ENCODE measurements around the gene ARF3.

Gene ARF3

GRCh38 chr12:48994224-48995085, 37.2 kb upstream of the ARF3 start:
- Histone ChIP-seq H3K27ac (ENCODE audit: low read depth, low read length) (no peak overlapping the region), H3K27me3 (ENCODE audit: control insufficient read depth in 1 of 2, insufficient read depth in 2 of 2, low read length in 2 of 2) (peaks cover 42 to 53% of the 10 kb centered on the region in 2 donors), H3K4me3 (ENCODE audit: low read depth in 1 of 2, low read length in 2 of 2) (no peak overlapping the region), H3K9me3 (ENCODE audit: control insufficient read depth in 1 of 2, low read length in 2 of 2) (no peaks in the 10 kb centered on the region), H3K9ac (ENCODE audit: low read depth in 1 of 2, low read length in 2 of 2) (no peak overlapping the region), H3K4me1 (ENCODE audit: control insufficient read depth in 1 of 2, insufficient read depth in 2 of 2, low read length in 2 of 2) (peaks cover 16 to 24% of the 10 kb centered on the region in 2 donors), H3K36me3 (ENCODE audit: control insufficient read depth in 1 of 2, insufficient read depth in 2 of 2, low read length in 2 of 2) (no peaks in the 10 kb centered on the region)

GRCh38 chr12:48993787-48994186, 36.5 kb upstream of the ARF3 start:
- no peak overlapping the region for H3K27ac ChIP-seq (ENCODE audit: low read depth, low read length)
- H3K36me3 ChIP-seq (ENCODE audit: control insufficient read depth in 1 of 2, insufficient read depth in 2 of 2, low read length in 2 of 2) = no peaks in the 10 kb centered on the region
- H3K9ac ChIP-seq (ENCODE audit: low read depth in 1 of 2, low read length in 2 of 2) = no peak overlapping the region
- peaks cover 11 to 19% of the 10 kb centered on the region in 2 donors for H3K4me1 ChIP-seq (ENCODE audit: control insufficient read depth in 1 of 2, insufficient read depth in 2 of 2, low read length in 2 of 2)
- no peaks in the 10 kb centered on the region for H3K9me3 ChIP-seq (ENCODE audit: control insufficient read depth in 1 of 2, low read length in 2 of 2)
- H3K4me3 ChIP-seq (ENCODE audit: low read depth in 1 of 2, low read length in 2 of 2) = no peak overlapping the region
- H3K27me3 ChIP-seq (ENCODE audit: control insufficient read depth in 1 of 2, insufficient read depth in 2 of 2, low read length in 2 of 2) = peaks cover 46 to 52% of the 10 kb centered on the region in 2 donors

DNA sequence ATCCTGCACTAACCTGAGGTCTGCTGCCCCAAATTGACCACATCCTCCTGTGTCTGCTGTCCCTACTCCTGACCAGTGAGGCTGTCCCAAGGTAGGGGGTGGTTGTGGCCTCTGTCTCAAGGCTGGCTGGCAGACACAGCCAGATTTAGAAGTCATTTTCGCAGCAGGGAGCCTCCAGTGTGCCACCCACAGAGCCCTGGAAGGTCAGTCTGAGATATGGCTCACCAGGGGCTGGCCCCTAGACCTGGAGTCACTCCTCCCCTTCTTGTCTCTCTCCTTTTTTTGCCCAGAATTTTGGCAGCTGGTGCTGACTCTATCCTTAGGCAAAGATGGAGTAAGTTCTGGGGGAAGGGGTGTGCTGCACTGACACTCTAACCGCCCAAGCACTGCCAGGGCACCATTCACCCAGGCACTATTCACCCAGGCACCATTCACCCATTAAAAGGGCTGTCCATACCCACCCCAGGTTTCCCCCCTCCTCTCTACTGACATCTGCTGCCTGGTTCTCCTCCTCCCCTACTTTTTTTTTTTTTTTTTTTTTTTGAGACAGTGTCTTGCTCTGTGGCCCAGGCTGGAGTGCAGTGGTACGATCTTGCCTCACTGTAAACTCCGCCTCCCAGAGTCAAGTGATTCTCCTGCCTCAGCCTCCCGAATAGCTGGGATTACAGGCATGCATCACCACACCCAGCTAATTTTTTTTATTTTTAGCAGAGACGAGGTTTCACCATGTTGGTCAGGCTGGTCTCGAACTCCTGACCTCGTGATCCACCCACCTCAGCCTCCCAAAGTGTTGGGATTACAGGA, 34.2 kb upstream of the ARF3 start:
- peaks cover 39 to 43% of the 10 kb centered on the region in 2 donors for H3K27me3 ChIP-seq (ENCODE audit: control insufficient read depth in 1 of 2, insufficient read depth in 2 of 2, low read length in 2 of 2)

GRCh38 chr12:48990552-48990951, 33.3 kb upstream of the ARF3 start:
- Histone ChIP-seq H3K36me3 (ENCODE audit: control insufficient read depth in 1 of 2, insufficient read depth in 2 of 2, low read length in 2 of 2) (no peaks in the 10 kb centered on the region), H3K27ac (ENCODE audit: low read depth, low read length) (no peak overlapping the region), H3K9me3 (ENCODE audit: control insufficient read depth in 1 of 2, low read length in 2 of 2) (no peaks in the 10 kb centered on the region), H3K9ac (ENCODE audit: low read depth in 1 of 2, low read length in 2 of 2) (no peak overlapping the region), H3K27me3 (ENCODE audit: control insufficient read depth in 1 of 2, insufficient read depth in 2 of 2, low read length in 2 of 2) (peaks cover 36 to 40% of the 10 kb centered on the region in 2 donors), H3K4me3 (ENCODE audit: low read depth in 1 of 2, low read length in 2 of 2) (no peak overlapping the region), H3K4me1 (ENCODE audit: control insufficient read depth in 1 of 2, insufficient read depth in 2 of 2, low read length in 2 of 2) (peaks cover 5% of the 10 kb centered on the region in 2 donors)

More for the DNA sequence above, 34.2 kb upstream of the ARF3 start:
- Histone ChIP-seq H3K4me3 (ENCODE audit: low read depth in 1 of 2, low read length in 2 of 2) (no peak overlapping the region), H3K4me1 (ENCODE audit: control insufficient read depth in 1 of 2, insufficient read depth in 2 of 2, low read length in 2 of 2) (peaks cover 5% of the 10 kb centered on the region in 2 donors), H3K27ac (ENCODE audit: low read depth, low read length) (no peak overlapping the region), H3K36me3 (ENCODE audit: control insufficient read depth in 1 of 2, insufficient read depth in 2 of 2, low read length in 2 of 2) (no peaks in the 10 kb centered on the region), H3K9me3 (ENCODE audit: control insufficient read depth in 1 of 2, low read length in 2 of 2) (no peaks in the 10 kb centered on the region), H3K9ac (ENCODE audit: low read depth in 1 of 2, low read length in 2 of 2) (no peak overlapping the region)

DNA sequence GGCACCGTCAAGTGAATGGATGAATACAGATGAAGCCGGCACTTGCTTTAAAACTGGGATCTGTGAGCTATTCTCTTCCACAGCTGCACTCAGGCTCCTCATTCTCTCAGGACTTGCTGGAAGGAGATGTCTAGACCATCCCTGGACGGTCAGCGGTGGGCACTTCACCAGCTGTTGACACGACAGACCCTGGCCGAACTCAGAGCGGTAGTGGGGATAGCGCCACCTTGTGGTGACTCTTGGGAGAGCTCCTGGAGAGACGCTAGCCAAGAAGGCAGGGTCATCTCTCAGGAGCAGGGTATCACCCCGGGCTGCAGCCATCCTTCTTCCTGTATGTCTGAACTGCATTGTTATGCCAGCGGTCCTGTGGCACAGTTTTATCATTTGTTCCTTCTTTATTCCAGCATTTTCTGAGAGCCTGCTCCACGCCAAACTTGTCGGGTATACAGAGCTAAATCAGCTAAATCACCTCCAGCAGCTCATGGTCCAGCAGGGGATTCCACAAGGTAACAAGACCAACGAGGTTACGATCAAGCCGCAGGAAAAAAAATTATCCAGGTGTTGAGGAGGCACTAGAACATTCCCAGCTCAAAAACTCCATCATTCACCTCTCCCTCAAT, 30.9 kb upstream of the ARF3 start:
- H3K27me3 ChIP-seq (ENCODE audit: control insufficient read depth in 1 of 2, insufficient read depth in 2 of 2, low read length in 2 of 2) = peaks cover 37 to 38% of the 10 kb centered on the region in 2 donors
- no peaks in the 10 kb centered on the region for H3K4me1 ChIP-seq (ENCODE audit: control insufficient read depth in 1 of 2, insufficient read depth in 2 of 2, low read length in 2 of 2)
- H3K4me3 ChIP-seq (ENCODE audit: low read depth in 1 of 2, low read length in 2 of 2) = no peak overlapping the region
- H3K9me3 ChIP-seq (ENCODE audit: control insufficient read depth in 1 of 2, low read length in 2 of 2) = no peaks in the 10 kb centered on the region
- no peaks in the 10 kb centered on the region for H3K36me3 ChIP-seq (ENCODE audit: control insufficient read depth in 1 of 2, insufficient read depth in 2 of 2, low read length in 2 of 2)
- no peak overlapping the region for H3K27ac ChIP-seq (ENCODE audit: low read depth, low read length)
- H3K9ac ChIP-seq (ENCODE audit: low read depth in 1 of 2, low read length in 2 of 2) = no peak overlapping the region

GRCh38 chr12:48986720-48987291, 29.5 kb upstream of the ARF3 start:
- no peak overlapping the region for H3K9ac ChIP-seq (ENCODE audit: low read depth in 1 of 2, low read length in 2 of 2)
- peaks cover 45 to 47% of the 10 kb centered on the region in 2 donors for H3K27me3 ChIP-seq (ENCODE audit: control insufficient read depth in 1 of 2, insufficient read depth in 2 of 2, low read length in 2 of 2)
- no peaks in the 10 kb centered on the region for H3K36me3 ChIP-seq (ENCODE audit: control insufficient read depth in 1 of 2, insufficient read depth in 2 of 2, low read length in 2 of 2)
- no peak overlapping the region for H3K27ac ChIP-seq (ENCODE audit: low read depth, low read length)
- H3K9me3 ChIP-seq (ENCODE audit: control insufficient read depth in 1 of 2, low read length in 2 of 2) = no peaks in the 10 kb centered on the region
- peaks cover 1 to 2% of the 10 kb centered on the region in 2 donors for H3K4me1 ChIP-seq (ENCODE audit: control insufficient read depth in 1 of 2, insufficient read depth in 2 of 2, low read length in 2 of 2)
- H3K4me3 ChIP-seq (ENCODE audit: low read depth in 1 of 2, low read length in 2 of 2) = no peak overlapping the region

DNA sequence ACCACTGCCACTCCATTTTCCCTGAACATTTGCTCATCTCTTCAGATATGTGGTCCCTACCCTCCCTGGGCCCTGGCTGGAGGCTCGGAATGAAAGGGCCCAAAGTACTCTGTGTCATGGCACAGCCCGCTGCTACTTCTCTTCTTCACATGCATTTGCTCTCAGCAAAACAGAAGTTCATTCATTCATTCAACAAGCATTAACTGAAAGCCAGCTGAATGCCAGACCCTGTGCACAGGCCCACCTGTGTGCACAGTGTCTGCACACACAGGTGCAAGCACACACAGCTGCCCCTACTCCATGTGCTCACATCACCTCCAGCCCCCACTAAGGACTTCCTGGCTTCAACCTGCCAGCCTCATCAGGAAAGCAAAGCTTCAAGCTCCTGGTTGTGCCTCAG, 28.6 kb upstream of the ARF3 start:
- no peak overlapping the region for H3K9ac ChIP-seq (ENCODE audit: low read depth in 1 of 2, low read length in 2 of 2)
- no peaks in the 10 kb centered on the region for H3K36me3 ChIP-seq (ENCODE audit: control insufficient read depth in 1 of 2, insufficient read depth in 2 of 2, low read length in 2 of 2)
- no peak overlapping the region for H3K4me3 ChIP-seq (ENCODE audit: low read depth in 1 of 2, low read length in 2 of 2)
- peaks cover 49 to 56% of the 10 kb centered on the region in 2 donors for H3K27me3 ChIP-seq (ENCODE audit: control insufficient read depth in 1 of 2, insufficient read depth in 2 of 2, low read length in 2 of 2)
- no peaks in the 10 kb centered on the region for H3K9me3 ChIP-seq (ENCODE audit: control insufficient read depth in 1 of 2, low read length in 2 of 2)
- H3K27ac ChIP-seq (ENCODE audit: low read depth, low read length) = no peak overlapping the region
- peaks cover 10 to 11% of the 10 kb centered on the region in 2 donors for H3K4me1 ChIP-seq (ENCODE audit: control insufficient read depth in 1 of 2, insufficient read depth in 2 of 2, low read length in 2 of 2)

DNA sequence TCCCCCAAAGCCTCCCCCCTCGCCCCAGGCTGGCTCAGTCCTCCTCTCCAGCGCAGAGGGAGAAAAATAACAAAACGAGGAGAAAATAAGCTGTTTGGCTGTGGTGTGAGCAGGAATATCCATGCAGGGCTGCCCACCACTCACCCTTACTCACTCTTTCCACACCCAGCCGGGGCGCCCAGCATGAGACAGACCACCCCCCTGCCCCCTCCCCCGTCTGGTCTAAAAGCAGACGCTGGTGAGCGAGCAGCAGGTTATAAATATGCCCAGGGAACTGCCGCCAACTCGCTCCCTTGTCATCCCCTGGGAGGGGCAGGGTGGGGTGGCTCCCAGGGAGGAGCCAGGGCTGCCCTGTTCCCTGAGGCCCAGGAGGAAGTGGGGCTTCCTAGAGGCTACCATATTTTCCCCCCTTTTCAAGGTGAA, 28.2 kb upstream of the ARF3 start:
- no peaks in the 10 kb centered on the region for H3K9me3 ChIP-seq (ENCODE audit: control insufficient read depth in 1 of 2, low read length in 2 of 2)
- H3K27me3 ChIP-seq (ENCODE audit: control insufficient read depth in 1 of 2, insufficient read depth in 2 of 2, low read length in 2 of 2) = peaks cover 49 to 56% of the 10 kb centered on the region in 2 donors
- H3K9ac ChIP-seq (ENCODE audit: low read depth in 1 of 2, low read length in 2 of 2) = no peak overlapping the region
- H3K4me1 ChIP-seq (ENCODE audit: control insufficient read depth in 1 of 2, insufficient read depth in 2 of 2, low read length in 2 of 2) = peaks cover 14 to 15% of the 10 kb centered on the region in 2 donors
- H3K4me3 ChIP-seq (ENCODE audit: low read depth in 1 of 2, low read length in 2 of 2) = no peak overlapping the region
- no peak overlapping the region for H3K27ac ChIP-seq (ENCODE audit: low read depth, low read length)
- H3K36me3 ChIP-seq (ENCODE audit: control insufficient read depth in 1 of 2, insufficient read depth in 2 of 2, low read length in 2 of 2) = no peaks in the 10 kb centered on the region

GRCh38 chr12:48982397-48983080, 25.3 kb upstream of the ARF3 start:
- peaks cover 32 to 42% of the 10 kb centered on the region in 2 donors for H3K4me1 ChIP-seq (ENCODE audit: control insufficient read depth in 1 of 2, insufficient read depth in 2 of 2, low read length in 2 of 2)

More at GRCh38 chr12:48982397-48983080, 25.3 kb upstream of the ARF3 start:
- H3K9ac ChIP-seq (ENCODE audit: low read depth in 1 of 2, low read length in 2 of 2) = no peak overlapping the region
- no peaks in the 10 kb centered on the region for H3K36me3 ChIP-seq (ENCODE audit: control insufficient read depth in 1 of 2, insufficient read depth in 2 of 2, low read length in 2 of 2)
- H3K27me3 ChIP-seq (ENCODE audit: control insufficient read depth in 1 of 2, insufficient read depth in 2 of 2, low read length in 2 of 2) = peaks cover 70 to 73% of the 10 kb centered on the region in 2 donors
- H3K4me3 ChIP-seq (ENCODE audit: low read depth in 1 of 2, low read length in 2 of 2) = no peak overlapping the region
- no peak overlapping the region for H3K27ac ChIP-seq (ENCODE audit: low read depth, low read length)
- no peaks in the 10 kb centered on the region for H3K9me3 ChIP-seq (ENCODE audit: control insufficient read depth in 1 of 2, low read length in 2 of 2)

All from duodenal mucosa (tissue), 2 donors.